ENCODE results near the gene PALLD.

DNA sequence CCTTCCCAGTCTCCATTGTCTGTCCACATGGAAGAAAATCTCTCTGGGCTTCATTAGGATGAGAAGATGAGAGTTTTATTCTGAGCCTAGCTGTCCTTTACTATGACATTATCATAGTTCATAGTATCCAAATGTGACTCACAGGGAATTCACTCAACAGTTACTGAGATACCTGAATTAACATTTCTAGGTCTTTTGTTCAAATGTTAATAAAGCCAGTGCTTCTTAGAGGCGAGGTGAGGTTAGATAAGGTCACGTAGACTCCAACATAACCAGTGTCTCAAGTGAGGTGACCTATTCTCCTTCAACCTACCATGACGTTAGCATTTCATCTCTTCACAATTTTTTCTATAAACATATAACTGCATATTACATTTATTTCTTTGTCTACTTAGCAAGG lies 67.2 kb downstream of the PALLD start:
- TF ChIP-seq, protein P1, sequence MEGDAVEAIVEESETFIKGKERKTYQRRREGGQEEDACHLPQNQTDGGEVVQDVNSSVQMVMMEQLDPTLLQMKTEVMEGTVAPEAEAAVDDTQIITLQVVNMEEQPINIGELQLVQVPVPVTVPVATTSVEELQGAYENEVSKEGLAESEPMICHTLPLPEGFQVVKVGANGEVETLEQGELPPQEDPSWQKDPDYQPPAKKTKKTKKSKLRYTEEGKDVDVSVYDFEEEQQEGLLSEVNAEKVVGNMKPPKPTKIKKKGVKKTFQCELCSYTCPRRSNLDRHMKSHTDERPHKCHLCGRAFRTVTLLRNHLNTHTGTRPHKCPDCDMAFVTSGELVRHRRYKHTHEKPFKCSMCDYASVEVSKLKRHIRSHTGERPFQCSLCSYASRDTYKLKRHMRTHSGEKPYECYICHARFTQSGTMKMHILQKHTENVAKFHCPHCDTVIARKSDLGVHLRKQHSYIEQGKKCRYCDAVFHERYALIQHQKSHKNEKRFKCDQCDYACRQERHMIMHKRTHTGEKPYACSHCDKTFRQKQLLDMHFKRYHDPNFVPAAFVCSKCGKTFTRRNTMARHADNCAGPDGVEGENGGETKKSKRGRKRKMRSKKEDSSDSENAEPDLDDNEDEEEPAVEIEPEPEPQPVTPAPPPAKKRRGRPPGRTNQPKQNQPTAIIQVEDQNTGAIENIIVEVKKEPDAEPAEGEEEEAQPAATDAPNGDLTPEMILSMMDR (IDR thresholded peaks at IDR 0.05; ENCODE audit: low read length): no peak
- TF ChIP-seq EZH2 (IDR thresholded peaks at IDR 0.05; ENCODE audit: borderline replicate concordance, low read length): no peak
